ENCODE results near the gene C1QTNF6. TPM values are rescaled to one million over a fixed set of nuclear protein-coding genes. Genes with fewer than 3 reads are reported as not detected.

C1QTNF6 gene
- polyA plus RNA-seq, 1 donor, result 32.2 TPM

GRCh38 chr22:37141971-37142370, 46.1 kb downstream of the C1QTNF6 start:
- DNase-seq, result no peak

- no peak for DNase-seq
Measured at GRCh38 chr22:37141476-37141875, 46.6 kb downstream of the C1QTNF6 start.

- DNase-seq, result no peak
Measured at GRCh38 chr22:37140686-37141323, 47.2 kb downstream of the C1QTNF6 start.

- DNase-seq, result no peak
Measured at GRCh38 chr22:37139762-37140161, 48.3 kb downstream of the C1QTNF6 start.

GRCh38 chr22:37138849-37139561, 49.0 kb downstream of the C1QTNF6 start:
- DNase-seq, result no peak

GRCh38 chr22:37137903-37138665, 50.0 kb downstream of the C1QTNF6 start:
- DNase-seq, result no peak

- no peak for DNase-seq
Measured at GRCh38 chr22:37137131-37137530, 50.9 kb downstream of the C1QTNF6 start.

- DNase-seq, result no peak
Measured at GRCh38 chr22:37135023-37135422, 53.0 kb downstream of the C1QTNF6 start.

- no peak for DNase-seq
Measured at GRCh38 chr22:37133304-37134018, 54.6 kb downstream of the C1QTNF6 start.

- no peak for DNase-seq
Measured at GRCh38 chr22:37132773-37133172, 55.3 kb downstream of the C1QTNF6 start.

Other genes with a start within 250 kb of the C1QTNF6 start
- 39.1 TPM for gene TST, start 168.8 kb downstream of the C1QTNF6 start, polyA plus RNA-seq (ENCODE audit: insufficient read length)
- 43.0 TPM for gene MPST, start 168.5 kb downstream of the C1QTNF6 start, polyA plus RNA-seq (ENCODE audit: insufficient read length)
- gene KCTD17, start 136.5 kb downstream of the C1QTNF6 start, polyA plus RNA-seq (ENCODE audit: insufficient read length), result 23.6 TPM
- 0.33 TPM for gene TMPRSS6, start 78.5 kb downstream of the C1QTNF6 start, polyA plus RNA-seq (ENCODE audit: insufficient read length)
- gene IL2RB, start 38.3 kb downstream of the C1QTNF6 start, polyA plus RNA-seq (ENCODE audit: insufficient read length), result 1.2 TPM
- gene SSTR3, start 24.2 kb upstream of the C1QTNF6 start, polyA plus RNA-seq (ENCODE audit: insufficient read length), result 0.75 TPM
- 5.1 TPM for gene RAC2, start 56.0 kb upstream of the C1QTNF6 start, polyA plus RNA-seq (ENCODE audit: insufficient read length)
- gene CYTH4, start 94.3 kb upstream of the C1QTNF6 start, polyA plus RNA-seq (ENCODE audit: insufficient read length), result 3.9 TPM
- gene ELFN2, start 239.2 kb upstream of the C1QTNF6 start, polyA plus RNA-seq (ENCODE audit: insufficient read length), result 1.1 TPM

Data from left kidney (tissue), 2 donors.